Measurements from ENCODE around the gene TTK. TPM values are rescaled to one million over a fixed set of nuclear protein-coding genes. Genes with fewer than 3 reads are reported as not detected.

TTK gene
- total and polyA plus RNA-seq, 4 donors: under 0.01 to 21.1 (median 0.53) TPM

- TF ChIP-seq ZBTB33 (IDR thresholded peaks at IDR 0.05): no peak
- TF ChIP-seq FOXA2 (IDR thresholded peaks at IDR 0.05): no peak
- no peak for TF ChIP-seq RAD21 (IDR thresholded peaks at IDR 0.05)
- no peak for TF ChIP-seq ATF3 (IDR thresholded peaks at IDR 0.05)
Observed at GRCh38 chr6:80003826-80004172, 650 bp upstream of the TTK start (continued).

- peaks cover 3 to 16% (median 10%) of the 10 kb centered on the region in 4 donors for H3K4me1 ChIP-seq (ENCODE audit: control insufficient read depth in 4 of 4, insufficient read depth in 4 of 4, low read length in 3 of 4)
- no peaks in the 10 kb centered on the region for H3K36me3 ChIP-seq (ENCODE audit: control insufficient read depth in 4 of 4, insufficient read depth in 3 of 4, low read depth in 1 of 4, low read length in 3 of 4)
- TF ChIP-seq TAF1 (conservative IDR thresholded peaks at IDR 0.05) (no peak), ZBTB33 (IDR thresholded peaks at IDR 0.05) (no peak)
- H3K9me3 ChIP-seq (ENCODE audit: control insufficient read depth in 4 of 4, low read length in 3 of 4): no peaks in the 10 kb centered on the region
- WGBS: 54% methylated on average over 6 of the region's 6 CpGs
- H3K27me3 ChIP-seq (ENCODE audit: control insufficient read depth in 4 of 4, insufficient read depth in 4 of 4, low read length in 3 of 4): no peaks in the 10 kb centered on the region
- no peak overlapping the region for H3K27ac ChIP-seq (ENCODE audit: low read depth in 1 of 2, low read length in 2 of 2)
- no peak overlapping the region for H3K4me3 ChIP-seq (ENCODE audit: low read depth in 1 of 3, low read length in 3 of 3)
- no peak overlapping the region for H3K9ac ChIP-seq (ENCODE audit: low read depth in 1 of 2, low read length in 2 of 2)
- DNase-seq (ENCODE audit: low spot score): no peak
Observed at GRCh38 chr6:80005406-80005805, 957 bp downstream of the TTK start.

- H3K36me3 ChIP-seq (ENCODE audit: control insufficient read depth in 4 of 4, insufficient read depth in 3 of 4, low read depth in 1 of 4, low read length in 3 of 4): no peaks in the 10 kb centered on the region
- 92% methylated on average over 1 of the region's 1 CpG for WGBS
- no peaks in the 10 kb centered on the region for H3K9me3 ChIP-seq (ENCODE audit: control insufficient read depth in 4 of 4, low read length in 3 of 4)
Observed at GRCh38 chr6:80006541-80006940, 2.1 kb downstream of the TTK start.

More at GRCh38 chr6:80006541-80006940, 2.1 kb downstream of the TTK start:
- Histone ChIP-seq H3K4me3 (ENCODE audit: low read depth in 1 of 3, low read length in 3 of 3) (no peak overlapping the region), H3K27ac (ENCODE audit: low read depth in 1 of 2, low read length in 2 of 2) (no peak overlapping the region), H3K4me1 (ENCODE audit: control insufficient read depth in 4 of 4, insufficient read depth in 4 of 4, low read length in 3 of 4) (peaks cover 3 to 16% (median 10%) of the 10 kb centered on the region in 4 donors), H3K27me3 (ENCODE audit: control insufficient read depth in 4 of 4, insufficient read depth in 4 of 4, low read length in 3 of 4) (no peaks in the 10 kb centered on the region), H3K9ac (ENCODE audit: low read depth in 1 of 2, low read length in 2 of 2) (no peak overlapping the region)
- TF ChIP-seq YY1 (IDR thresholded peaks at IDR 0.05): no peak
- no peak for TF ChIP-seq ZBTB33 (IDR thresholded peaks at IDR 0.05)
- TF ChIP-seq EGR1 (IDR thresholded peaks at IDR 0.05; ENCODE audit: low read depth in 2 of 2): no peak
- no peak for TF ChIP-seq MAX (IDR thresholded peaks at IDR 0.05)
- TF ChIP-seq RXRA (IDR thresholded peaks at IDR 0.05): no peak
- no peak for TF ChIP-seq FOXA2 (IDR thresholded peaks at IDR 0.05)
- DNase-seq (ENCODE audit: low spot score): no peak

Data from liver (tissue), 9 donors.